ENCODE measurements around the gene SRXN1.

The SRXN1 gene

DNA sequence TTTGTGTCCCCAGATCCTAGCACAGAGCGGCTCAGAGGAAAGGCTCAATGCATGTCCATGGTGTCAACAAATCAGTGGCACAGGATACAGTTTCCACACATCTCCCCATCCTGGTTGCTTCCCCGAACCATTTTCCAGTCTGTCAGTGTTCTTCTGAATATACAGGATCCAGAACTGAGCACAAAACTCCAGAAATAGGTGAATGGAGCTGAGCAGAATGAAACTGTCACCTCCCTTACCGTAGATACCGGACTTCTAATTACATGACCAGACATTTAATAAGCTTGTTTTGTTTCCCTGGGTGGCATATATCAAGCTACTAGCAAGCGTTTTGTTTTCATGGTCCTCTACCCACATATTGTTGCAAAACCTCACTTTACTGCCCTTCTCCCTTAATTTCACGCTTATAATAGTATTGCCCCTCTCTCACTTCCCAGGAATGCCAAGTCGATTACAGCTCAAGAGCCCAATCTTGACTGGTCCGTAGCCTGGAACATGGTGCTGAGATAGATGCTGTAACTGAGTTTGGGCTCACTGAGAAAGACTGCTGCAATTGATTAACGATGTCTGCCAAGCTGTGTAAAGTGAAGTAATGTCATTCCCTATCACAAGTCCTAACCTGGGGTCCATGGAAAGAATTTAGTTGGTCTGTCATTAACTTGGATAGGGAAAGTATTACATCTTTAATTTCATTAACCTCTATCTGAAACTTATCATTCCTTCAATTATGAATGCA is 34.6 kb upstream of the SRXN1 start:
- no peak overlapping the region for H3K4me3 ChIP-seq (ENCODE audit: low read depth, low read length, poor library complexity, severe bottlenecking)
- H3K79me2 ChIP-seq (ENCODE audit: insufficient read depth, low read length) = no peaks in the 10 kb centered on the region
- no peak for TF ChIP-seq EZH2 (IDR thresholded peaks at IDR 0.05; ENCODE audit: borderline replicate concordance, low read length)
- TF ChIP-seq, protein P1, sequence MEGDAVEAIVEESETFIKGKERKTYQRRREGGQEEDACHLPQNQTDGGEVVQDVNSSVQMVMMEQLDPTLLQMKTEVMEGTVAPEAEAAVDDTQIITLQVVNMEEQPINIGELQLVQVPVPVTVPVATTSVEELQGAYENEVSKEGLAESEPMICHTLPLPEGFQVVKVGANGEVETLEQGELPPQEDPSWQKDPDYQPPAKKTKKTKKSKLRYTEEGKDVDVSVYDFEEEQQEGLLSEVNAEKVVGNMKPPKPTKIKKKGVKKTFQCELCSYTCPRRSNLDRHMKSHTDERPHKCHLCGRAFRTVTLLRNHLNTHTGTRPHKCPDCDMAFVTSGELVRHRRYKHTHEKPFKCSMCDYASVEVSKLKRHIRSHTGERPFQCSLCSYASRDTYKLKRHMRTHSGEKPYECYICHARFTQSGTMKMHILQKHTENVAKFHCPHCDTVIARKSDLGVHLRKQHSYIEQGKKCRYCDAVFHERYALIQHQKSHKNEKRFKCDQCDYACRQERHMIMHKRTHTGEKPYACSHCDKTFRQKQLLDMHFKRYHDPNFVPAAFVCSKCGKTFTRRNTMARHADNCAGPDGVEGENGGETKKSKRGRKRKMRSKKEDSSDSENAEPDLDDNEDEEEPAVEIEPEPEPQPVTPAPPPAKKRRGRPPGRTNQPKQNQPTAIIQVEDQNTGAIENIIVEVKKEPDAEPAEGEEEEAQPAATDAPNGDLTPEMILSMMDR (IDR thresholded peaks at IDR 0.05; ENCODE audit: low read length) = no peak
- H3K9ac ChIP-seq (ENCODE audit: low read length) = no peak overlapping the region
- no peak overlapping the region for H3K4me2 ChIP-seq (ENCODE audit: low read length)
- H4K20me1 ChIP-seq (ENCODE audit: insufficient read depth, low read length) = no peaks in the 10 kb centered on the region
- no peak overlapping the region for H2AFZ ChIP-seq (ENCODE audit: low read length)
- H3K36me3 ChIP-seq (ENCODE audit: insufficient read depth, low read length) = no peaks in the 10 kb centered on the region
- H3K4me1 ChIP-seq (ENCODE audit: insufficient read depth, low read length, severe bottlenecking) = no peaks in the 10 kb centered on the region
- H3F3A ChIP-seq (ENCODE audit: insufficient read depth, low read length) = no peaks in the 10 kb centered on the region
- H3K27me3 ChIP-seq (ENCODE audit: insufficient read depth, low read length) = 0 out of 2 replicates have a peak, but pooled peaks cover 8% of the 10 kb centered on the region
- H3K9me3 ChIP-seq (ENCODE audit: low read length) = no peaks in the 10 kb centered on the region
- no peak overlapping the region for H3K27ac ChIP-seq (ENCODE audit: low read depth, low read length, poor library complexity, severe bottlenecking)
- H3K9me2 ChIP-seq (ENCODE audit: low read depth, low read length) = no peaks in the 10 kb centered on the region

GRCh38 chr20:684676-685319 is 31.8 kb upstream of the SRXN1 start:
- TF ChIP-seq, protein P1 (IDR thresholded peaks at IDR 0.05; ENCODE audit: low read length) = no peak
- TF ChIP-seq EZH2 (IDR thresholded peaks at IDR 0.05; ENCODE audit: borderline replicate concordance, low read length) = no peak
- no peak overlapping the region for H3K27ac ChIP-seq (ENCODE audit: low read depth, low read length, poor library complexity, severe bottlenecking)
- no peaks in the 10 kb centered on the region for H3K9me2 ChIP-seq (ENCODE audit: low read depth, low read length)
- no peak overlapping the region for H3K4me2 ChIP-seq (ENCODE audit: low read length)
- no peak overlapping the region for H2AFZ ChIP-seq (ENCODE audit: low read length)
- 0 out of 2 replicates have a peak, but pooled peaks cover 4% of the 10 kb centered on the region for H3K27me3 ChIP-seq (ENCODE audit: insufficient read depth, low read length)
- H3K4me3 ChIP-seq (ENCODE audit: low read depth, low read length, poor library complexity, severe bottlenecking) = no peak overlapping the region
- H3K36me3 ChIP-seq (ENCODE audit: insufficient read depth, low read length) = no peaks in the 10 kb centered on the region
- H3F3A ChIP-seq (ENCODE audit: insufficient read depth, low read length) = no peaks in the 10 kb centered on the region
- H4K20me1 ChIP-seq (ENCODE audit: insufficient read depth, low read length) = no peaks in the 10 kb centered on the region
- no peaks in the 10 kb centered on the region for H3K4me1 ChIP-seq (ENCODE audit: insufficient read depth, low read length, severe bottlenecking)
- H3K9me3 ChIP-seq (ENCODE audit: low read length) = no peaks in the 10 kb centered on the region
- no peaks in the 10 kb centered on the region for H3K79me2 ChIP-seq (ENCODE audit: insufficient read depth, low read length)
- H3K9ac ChIP-seq (ENCODE audit: low read length) = no peak overlapping the region

DNA sequence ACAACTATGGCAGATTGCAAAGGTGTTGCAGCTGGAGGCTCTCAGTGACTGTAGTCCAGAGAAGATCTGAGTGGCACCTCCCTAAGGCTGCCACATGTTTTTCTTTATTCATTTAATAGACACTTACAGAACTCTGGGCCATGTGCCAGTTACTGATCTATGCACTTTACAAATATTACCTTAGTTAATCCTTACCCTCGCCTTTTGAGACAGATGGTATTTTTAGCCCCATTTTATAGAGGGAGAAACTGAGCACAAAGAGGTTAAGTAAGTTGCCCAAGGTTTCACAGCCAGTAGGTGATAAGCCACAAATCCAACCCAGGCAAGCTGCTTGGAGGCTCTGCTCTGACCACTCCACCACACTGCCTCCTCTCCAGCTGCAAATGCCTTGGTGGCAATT is 29.1 kb upstream of the SRXN1 start:
- Histone ChIP-seq H3K9me2 (ENCODE audit: low read depth, low read length) (no peaks in the 10 kb centered on the region), H3K4me2 (ENCODE audit: low read length) (no peak overlapping the region), H3K79me2 (ENCODE audit: insufficient read depth, low read length) (no peaks in the 10 kb centered on the region), H2AFZ (ENCODE audit: low read length) (no peak overlapping the region), H3K27me3 (ENCODE audit: insufficient read depth, low read length) (no peaks in the 10 kb centered on the region), H3K9me3 (ENCODE audit: low read length) (no peaks in the 10 kb centered on the region), H3K9ac (ENCODE audit: low read length) (no peak overlapping the region), H4K20me1 (ENCODE audit: insufficient read depth, low read length) (no peaks in the 10 kb centered on the region), H3K4me1 (ENCODE audit: insufficient read depth, low read length, severe bottlenecking) (no peaks in the 10 kb centered on the region), H3F3A (ENCODE audit: insufficient read depth, low read length) (no peaks in the 10 kb centered on the region), H3K4me3 (ENCODE audit: low read depth, low read length, poor library complexity, severe bottlenecking) (no peak overlapping the region), H3K36me3 (ENCODE audit: insufficient read depth, low read length) (no peaks in the 10 kb centered on the region), H3K27ac (ENCODE audit: low read depth, low read length, poor library complexity, severe bottlenecking) (no peak overlapping the region)
- TF ChIP-seq, protein P1 (IDR thresholded peaks at IDR 0.05; ENCODE audit: low read length) = no peak
- no peak for TF ChIP-seq EZH2 (IDR thresholded peaks at IDR 0.05; ENCODE audit: borderline replicate concordance, low read length)

Measured in OCI-LY1 (cell line).